ENCODE data around the gene SLC27A4. TPM values are rescaled to one million over a fixed set of nuclear protein-coding genes. Genes with fewer than 3 reads are reported as not detected.
A peak's percentile ranks its signal among the peaks of the same experiment; 100 is the strongest.

Gene SLC27A4
- total RNA-seq, 6 experiments from 2014 or later: 15.8 to 97.3 (median 24.1) TPM

- Histone ChIP-seq H3K4me1 (no peaks in the 10 kb centered on the region), H3K27ac (no peak overlapping the region), H3K4me3 (no peak overlapping the region), H3K36me3 (no peaks in the 10 kb centered on the region), H3K27me3 (no peaks in the 10 kb centered on the region), H3K9me3 (no peaks in the 10 kb centered on the region)
- TF ChIP-seq CTCF (IDR thresholded peaks at IDR 0.05) (no peak), POLR2A (IDR thresholded peaks at IDR 0.05) (no peak)
- no peak for ATAC-seq
- WGBS (ENCODE audit: insufficient coverage, low coverage, low lambda C conversion rate, missing lambda C conversion rate): 34% methylated on average over 4 of the region's 7 CpGs
- intact Hi-C loops (cut with DNase I): no loop called here
- no peak for DNase-seq
Measured at GRCh38 chr9:128397831-128398230, 57.5 kb downstream of the SLC27A4 start.

DNA sequence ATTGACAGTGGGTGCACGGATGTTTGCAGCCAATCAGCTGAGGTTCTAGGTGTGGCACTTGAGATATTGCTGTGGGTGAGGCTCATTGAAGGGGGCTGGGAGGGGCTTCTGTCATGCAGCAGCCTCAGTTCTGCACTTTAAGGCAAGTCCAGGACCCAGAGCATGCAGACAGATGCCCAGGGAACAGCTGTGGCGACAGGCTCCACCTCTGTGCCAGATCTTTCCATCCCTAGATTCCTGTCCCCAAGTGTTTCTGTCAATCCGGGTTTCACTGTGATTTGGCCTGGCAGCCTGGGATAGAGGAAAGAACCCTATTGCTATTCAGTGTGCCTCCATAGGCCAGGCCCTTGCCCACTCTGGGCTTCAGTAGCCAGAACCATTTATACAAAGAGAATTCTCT lies 59.5 kb downstream of the SLC27A4 start:
- no peaks in the 10 kb centered on the region for H3K36me3 ChIP-seq
- H3K27me3 ChIP-seq: no peaks in the 10 kb centered on the region
- H3K4me1 ChIP-seq: no peaks in the 10 kb centered on the region
- TF ChIP-seq POLR2A (IDR thresholded peaks at IDR 0.05) (no peak), CTCF (IDR thresholded peaks at IDR 0.05) (no peak)
- H3K9me3 ChIP-seq: no peaks in the 10 kb centered on the region
- H3K27ac ChIP-seq: no peak overlapping the region
- intact Hi-C loops (cut with DNase I): no loop called here
- 83% methylated on average over 1 of the region's 3 CpGs for WGBS (ENCODE audit: insufficient coverage, low coverage, low lambda C conversion rate, missing lambda C conversion rate)
- H3K4me3 ChIP-seq: no peak overlapping the region
- ATAC-seq: no peak
- DNase-seq: no peak

DNA sequence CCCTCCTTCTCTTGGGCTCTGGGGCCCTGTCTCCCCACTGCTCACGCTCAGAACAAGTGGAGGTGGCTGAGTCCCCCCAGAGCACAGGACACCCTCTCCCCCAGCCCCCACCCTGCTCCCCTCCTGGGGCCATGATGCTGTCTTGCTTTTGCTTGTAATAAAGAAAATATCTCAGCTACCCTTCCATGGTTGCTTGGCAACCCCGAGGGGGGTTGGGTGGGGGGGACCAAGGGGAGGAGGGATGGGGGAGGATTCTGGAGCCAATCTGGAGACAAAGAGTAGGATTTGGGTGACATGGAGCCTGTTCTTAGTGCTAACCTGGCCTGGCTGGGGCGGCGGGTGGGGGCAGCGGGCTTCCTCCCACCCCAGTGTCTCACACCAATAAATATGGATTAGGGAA lies 64.2 kb downstream of the SLC27A4 start:
- no peak for TF ChIP-seq POLR2A (IDR thresholded peaks at IDR 0.05)
- no peak for TF ChIP-seq CTCF (IDR thresholded peaks at IDR 0.05)
- DNase-seq: no peak
- WGBS (ENCODE audit: insufficient coverage, low coverage, low lambda C conversion rate, missing lambda C conversion rate): 63% methylated on average over 2 of the region's 5 CpGs
- no peaks in the 10 kb centered on the region for H3K4me1 ChIP-seq
- no peak overlapping the region for H3K27ac ChIP-seq
- H3K4me3 ChIP-seq: no peak overlapping the region
- H3K27me3 ChIP-seq: no peaks in the 10 kb centered on the region
- no peak for ATAC-seq
- H3K9me3 ChIP-seq: no peaks in the 10 kb centered on the region
- intact Hi-C loops (cut with DNase I): no loop called here
- no peaks in the 10 kb centered on the region for H3K36me3 ChIP-seq

GRCh38 chr9:128405077-128405779 lies 64.9 kb downstream of the SLC27A4 start:
- ATAC-seq (peak in 2 of 4 donors; percentile 21 to 40), DNase-seq (no peak)
- Histone ChIP-seq H3K27ac (no peak overlapping the region), H3K36me3 (no peaks in the 10 kb centered on the region), H3K9me3 (no peaks in the 10 kb centered on the region), H3K4me3 (no peak overlapping the region), H3K4me1 (no peaks in the 10 kb centered on the region), H3K27me3 (no peaks in the 10 kb centered on the region)
- no peak for TF ChIP-seq CTCF (IDR thresholded peaks at IDR 0.05)
- WGBS (ENCODE audit: insufficient coverage, low coverage, low lambda C conversion rate, missing lambda C conversion rate): 39% methylated on average over 11 of the region's 20 CpGs
- intact Hi-C loops (cut with DNase I): no loop called here
